CD4-positive, alpha-beta T cell (primary cell): ENCODE results near the gene RAB15. TPM values are rescaled to one million over a fixed set of nuclear protein-coding genes. Genes with fewer than 3 reads are reported as not detected.

Experiments
- ATAC-seq: fragments of 200-7000 bp; cut with Tn5 transposase; one replicate; pipeline ENCODE4 v1.10.0; 2022; ENCODE audit warnings: mild to moderate bottlenecking; ENCODE audit not compliant: poor library complexity
- CTCF ChIA-PET: fragments of 350-600 bp; sonication (Branson Sonifier 250); formaldehyde crosslinking; loops from one replicate; lab custom pipeline; 2021; ENCODE audit warnings: antibody characterized with exemption, inconsistent platforms; lab: Charles Lee
- POLR2A ChIA-PET: fragments of 350-600 bp; sonication (Branson Sonifier 250); formaldehyde crosslinking; loops from one replicate; lab custom pipeline; 2021; ENCODE audit warnings: antibody characterized with exemption, inconsistent platforms; lab: Charles Lee
- DNase-seq, 14 experiments: peaks; one replicate each; pipeline ENCODE4 v3.0.0-alpha.2; 2013 to 2020; ENCODE audit warnings: mixed read lengths in 2 of 14
- H3K27ac ChIP-seq, 2 donors: one replicate each; pipeline versions ENCODE4 v1.5.1 to v1.7.0; 2013; ENCODE audit warnings: low read length in 2 of 2, low read depth in 1 of 2, mild to moderate bottlenecking in 1 of 2
- H3K27me3 ChIP-seq, 2 experiments: 1 replicate in 1 of 2; 2 replicates in 1 of 2; pipeline versions ENCODE4 v1.6.1 to v1.7.0; 2013; ENCODE audit warnings: low read length in 2 of 2, control low read depth in 1 of 2, mild to moderate bottlenecking in 1 of 2, moderate library complexity in 1 of 2; ENCODE audit not compliant: insufficient read depth in 2 of 2, control insufficient read depth in 1 of 2
- H3K36me3 ChIP-seq: one replicate; pipeline ENCODE4 v1.6.1; 2013; ENCODE audit warnings: low read length, control low read depth; ENCODE audit not compliant: insufficient read depth
- H3K4me1 ChIP-seq: one replicate; pipeline ENCODE4 v1.6.1; 2013; ENCODE audit warnings: low read length, control low read depth; ENCODE audit not compliant: insufficient read depth
- H3K4me3 ChIP-seq: one replicate; pipeline ENCODE4 v1.5.1; 2013; ENCODE audit warnings: mild to moderate bottlenecking, low read length, moderate library complexity
- H3K9me3 ChIP-seq, 2 experiments: 1 replicate in 1 of 2; 2 replicates in 1 of 2; pipeline versions ENCODE4 v1.6.1 to v1.7.0; 2013; ENCODE audit warnings: low read length in 2 of 2, mild to moderate bottlenecking in 2 of 2, control low read depth in 1 of 2, moderate library complexity in 1 of 2; ENCODE audit not compliant: control insufficient read depth in 1 of 2, insufficient read depth in 1 of 2
- H3K27ac Mint-ChIP-seq: one replicate; pipeline ENCODE4 v1.8.0; 2020; ENCODE audit warnings: mixed read lengths
- H3K27me3 Mint-ChIP-seq: one replicate; pipeline ENCODE4 v1.8.0; 2021; ENCODE audit warnings: mixed read lengths
- H3K36me3 Mint-ChIP-seq: one replicate; pipeline ENCODE4 v1.8.0; 2021; ENCODE audit warnings: low read depth, mixed read lengths
- H3K4me1 Mint-ChIP-seq: one replicate; pipeline ENCODE4 v1.8.0; 2021; ENCODE audit warnings: low read depth, mixed read lengths
- H3K4me3 Mint-ChIP-seq: one replicate; pipeline ENCODE4 v1.8.0; 2020; ENCODE audit warnings: mild to moderate bottlenecking, mixed read lengths
- H3K9me3 Mint-ChIP-seq: one replicate; pipeline ENCODE4 v1.8.0; 2020; ENCODE audit warnings: mixed read lengths
- CTCF ChIP-seq: fragments of 200-600 bp; IDR thresholded peaks from one replicate; pipeline ENCODE4 v1.8.0; 2022; ENCODE audit warnings: antibody characterized with exemption, mild to moderate bottlenecking
- intact Hi-C, 2 experiments: fragments of 100-400 bp; cut with DNase I in 1 of 2; cut with micrococcal nuclease in 1 of 2; formaldehyde crosslinking; loops; one replicate each; pipeline versions ENCODE4 v1.15.1 to v1.9.0; 2023 to 2025; cut with DNase I, micrococcal nuclease
- total RNA-seq, 174 experiments: library from RNA in 2 of 174; stranded (reverse) in 2 of 174; gene quantifications; one replicate each; pipeline ENCODE4 v1.2.3 and lab custom pipeline; 2021 to 2026

The RAB15 gene
- total RNA-seq, 2 experiments from 2014 or later = 2.6 to 3.8 TPM

DNA sequence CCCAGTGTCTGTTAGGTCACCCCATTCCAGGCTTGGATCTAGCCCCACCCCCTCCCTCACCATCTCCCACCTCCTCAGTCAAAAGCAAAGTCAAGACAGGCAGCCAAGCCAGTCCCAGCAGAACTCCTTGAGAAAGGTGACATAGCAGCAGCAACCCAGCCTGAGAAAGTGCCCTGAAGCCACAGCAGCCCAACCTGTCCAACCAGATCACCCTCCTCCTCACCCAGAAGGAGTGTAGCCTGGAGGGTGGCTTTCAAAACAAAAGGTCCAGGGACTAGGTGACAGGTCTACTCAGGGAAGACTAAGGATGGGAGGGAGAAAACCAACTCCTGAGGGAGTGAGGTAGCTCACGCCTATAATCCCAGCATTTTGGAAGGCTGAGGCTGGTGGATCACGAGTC lies 5.2 kb downstream of the RAB15 start:
- ATAC-seq = no peak
- no peak for TF ChIP-seq CTCF
- DNase-seq = no peak
- no peak overlapping the region for H3K4me3 ChIP-seq
- H3K9me3 Mint-ChIP-seq = no peaks in the 10 kb centered on the region
- H3K27ac Mint-ChIP-seq = no peak overlapping the region
- intact Hi-C loops = no loop called here
- no peak overlapping the region for H3K4me3 Mint-ChIP-seq
- H3K36me3 ChIP-seq = no peaks in the 10 kb centered on the region
- peaks cover 12% of the 10 kb centered on the region for H3K4me1 ChIP-seq
- no peaks in the 10 kb centered on the region for H3K36me3 Mint-ChIP-seq
- no peaks in the 10 kb centered on the region for H3K27me3 ChIP-seq
- peaks cover 23% of the 10 kb centered on the region for H3K4me1 Mint-ChIP-seq
- CTCF ChIA-PET = no interaction called here
- no peaks in the 10 kb centered on the region for H3K9me3 ChIP-seq
- POLR2A ChIA-PET = no interaction called here
- H3K27ac ChIP-seq = no peak overlapping the region
- H3K27me3 Mint-ChIP-seq = no peaks in the 10 kb centered on the region

DNA sequence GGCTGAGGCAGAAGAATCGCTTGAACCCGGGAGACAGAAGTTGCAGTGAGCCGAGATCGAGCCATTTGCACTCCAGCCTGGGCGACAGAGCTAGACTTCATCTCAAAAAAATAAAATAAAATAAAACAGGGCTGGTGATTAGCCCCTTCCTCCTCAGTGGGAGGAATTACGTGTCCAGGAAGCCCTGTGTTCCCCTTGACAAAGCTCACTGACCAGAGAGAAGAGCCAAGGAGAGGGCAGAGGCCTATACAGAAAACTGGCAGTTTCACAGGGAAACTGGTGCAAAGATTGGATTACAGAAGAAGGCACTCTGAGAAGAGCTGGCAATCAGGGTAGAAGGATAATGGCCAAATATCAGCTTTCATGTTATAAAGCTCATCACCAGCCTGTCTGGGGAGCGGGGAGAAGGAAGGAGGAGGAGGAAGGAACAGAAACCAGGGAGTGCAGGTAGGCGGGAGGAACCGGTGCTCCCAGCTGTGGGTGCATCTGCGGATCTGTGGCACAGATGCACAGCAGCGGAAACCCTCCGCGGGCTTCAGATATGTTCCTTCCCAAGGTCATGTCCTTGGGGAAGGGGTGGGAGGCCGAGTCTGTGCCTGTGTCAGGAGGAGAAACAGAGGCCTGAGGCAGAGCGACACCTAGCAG lies 6.7 kb downstream of the RAB15 start:
- Histone ChIP-seq H3K4me1 (no peaks in the 10 kb centered on the region), H3K27me3 (no peaks in the 10 kb centered on the region), H3K27ac (no peak overlapping the region), H3K36me3 (no peaks in the 10 kb centered on the region), H3K4me3 (no peak overlapping the region), H3K9me3 (no peaks in the 10 kb centered on the region)
- no peaks in the 10 kb centered on the region for H3K9me3 Mint-ChIP-seq
- TF ChIP-seq CTCF = no peak
- ATAC-seq (no peak), DNase-seq (no peak)
- intact Hi-C loops = no loop called here
- H3K27ac Mint-ChIP-seq = no peak overlapping the region
- ChIA-PET CTCF (no interaction called here), POLR2A (no interaction called here)
- peaks cover 13% of the 10 kb centered on the region for H3K4me1 Mint-ChIP-seq
- no peaks in the 10 kb centered on the region for H3K27me3 Mint-ChIP-seq
- H3K4me3 Mint-ChIP-seq = no peak overlapping the region
- no peaks in the 10 kb centered on the region for H3K36me3 Mint-ChIP-seq

GRCh38 chr14:64963611-64964010 lies 8.5 kb downstream of the RAB15 start:
- Mint-ChIP-seq H3K4me3 (no peak overlapping the region), H3K27me3 (no peaks in the 10 kb centered on the region), H3K4me1 (no peaks in the 10 kb centered on the region), H3K27ac (no peak overlapping the region), H3K9me3 (no peaks in the 10 kb centered on the region), H3K36me3 (no peaks in the 10 kb centered on the region)
- ATAC-seq (no peak), DNase-seq (no peak)
- Histone ChIP-seq H3K4me1 (no peaks in the 10 kb centered on the region), H3K9me3 (no peaks in the 10 kb centered on the region), H3K27ac (no peak overlapping the region), H3K36me3 (no peaks in the 10 kb centered on the region), H3K4me3 (no peak overlapping the region), H3K27me3 (no peaks in the 10 kb centered on the region)
- ChIA-PET POLR2A (no interaction called here), CTCF (interaction anchor here (0.6 to 0.7 kb wide), 2 partner anchors 135 to 480 kb away, joined by 3 to 4 read pairs; no protein-coding TSS in a partner anchor)
- intact Hi-C loops = no loop called here
- no peak for TF ChIP-seq CTCF
